GM11168 (cell line): Measurements from ENCODE around the gene ZNF536.

Experiments
- in situ Hi-C: fragments of 300-500 bp; cut with MboI; formaldehyde crosslinking; loops from one replicate; pipeline ENCODE4 v1.12.0; 2022; ENCODE audit warnings: low sequenced_read_pairs; ENCODE audit not compliant: unreplicated experiment

Gene ZNF536

GRCh38 chr19:30549151-30549550 lies 177.0 kb downstream of the ZNF536 start:
- in situ Hi-C loops = no loop called here

- in situ Hi-C loops = no loop called here
Observed at GRCh38 chr19:30551271-30551670, 179.1 kb downstream of the ZNF536 start.

- in situ Hi-C loops = no loop called here
Observed at GRCh38 chr19:30552593-30552992, 180.4 kb downstream of the ZNF536 start.

DNA sequence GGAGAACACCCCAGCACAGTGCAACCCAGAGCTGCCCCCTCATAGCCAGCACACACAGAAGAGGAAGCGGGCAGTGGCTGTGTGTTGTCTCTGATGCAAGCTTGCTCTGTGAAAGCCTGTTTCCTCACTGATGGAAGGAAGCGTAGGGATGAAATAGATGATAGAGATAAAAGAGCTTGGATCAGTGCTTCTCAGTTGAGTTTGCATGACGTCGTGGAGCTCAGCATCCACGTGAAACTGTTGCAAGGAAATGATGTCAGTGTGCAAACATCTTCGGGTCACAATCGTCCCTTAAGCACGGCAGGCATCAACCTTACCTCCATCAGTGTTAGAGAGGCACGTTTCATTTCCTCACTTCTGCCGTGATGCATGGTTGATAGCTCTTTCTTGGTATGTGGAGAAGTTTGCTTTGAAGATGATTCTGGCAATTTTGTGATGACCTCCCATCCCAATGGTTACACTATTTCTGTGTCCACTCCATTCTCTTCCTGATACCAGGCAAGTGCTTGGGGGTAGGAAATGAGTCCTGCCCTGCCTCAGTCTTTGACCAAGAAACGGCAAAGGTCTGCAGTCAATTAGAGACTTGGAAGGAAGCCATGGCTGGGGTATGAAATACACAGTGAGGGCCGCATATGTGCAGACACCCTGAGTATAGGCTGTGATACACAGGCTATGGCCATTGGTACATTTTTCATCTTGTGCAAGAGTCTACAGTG lies 183.0 kb downstream of the ZNF536 start:
- in situ Hi-C loops = no loop called here

DNA sequence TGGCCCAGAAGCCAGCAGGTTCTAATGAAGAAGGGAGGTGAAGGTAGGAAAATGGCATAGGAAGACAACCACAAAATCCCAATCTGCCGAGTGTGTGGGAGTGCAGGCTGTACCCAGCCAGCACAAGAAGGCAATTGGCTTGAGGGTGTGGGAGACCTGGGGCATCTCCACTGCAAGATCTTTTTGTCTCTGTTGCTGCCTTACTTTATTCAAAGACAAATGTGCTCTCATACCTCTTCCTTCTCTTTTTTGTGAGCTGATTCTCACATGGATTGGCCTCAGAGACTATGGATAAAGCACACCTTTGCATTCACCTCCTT lies 183.6 kb downstream of the ZNF536 start:
- in situ Hi-C loops = no loop called here

GRCh38 chr19:30556230-30556711 lies 184.1 kb downstream of the ZNF536 start:
- in situ Hi-C loops = no loop called here

- in situ Hi-C loops = no loop called here
Observed at GRCh38 chr19:30557212-30557611, 185.0 kb downstream of the ZNF536 start.

- in situ Hi-C loops = no loop called here
Observed at GRCh38 chr19:30557927-30558557, 185.9 kb downstream of the ZNF536 start.

DNA sequence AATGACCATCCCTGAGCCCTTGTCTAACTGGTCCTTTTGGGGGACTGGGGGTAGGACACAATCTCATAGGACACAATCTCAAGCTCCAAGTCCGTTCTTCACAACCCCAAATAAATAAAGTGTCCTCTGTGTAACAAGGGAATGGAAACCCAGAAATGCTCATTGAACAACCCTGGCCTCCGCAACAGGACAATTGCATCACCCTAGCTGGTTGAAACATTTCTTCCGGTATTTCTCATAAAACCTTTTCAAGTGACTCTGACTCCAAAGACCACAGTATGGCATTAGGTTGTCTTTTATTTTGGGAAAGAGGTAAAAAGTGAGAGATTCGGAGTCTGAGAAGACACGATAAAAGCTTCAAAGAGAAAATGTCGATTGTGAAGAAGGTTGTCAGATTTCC lies 186.6 kb downstream of the ZNF536 start:
- in situ Hi-C loops = no loop called here

DNA sequence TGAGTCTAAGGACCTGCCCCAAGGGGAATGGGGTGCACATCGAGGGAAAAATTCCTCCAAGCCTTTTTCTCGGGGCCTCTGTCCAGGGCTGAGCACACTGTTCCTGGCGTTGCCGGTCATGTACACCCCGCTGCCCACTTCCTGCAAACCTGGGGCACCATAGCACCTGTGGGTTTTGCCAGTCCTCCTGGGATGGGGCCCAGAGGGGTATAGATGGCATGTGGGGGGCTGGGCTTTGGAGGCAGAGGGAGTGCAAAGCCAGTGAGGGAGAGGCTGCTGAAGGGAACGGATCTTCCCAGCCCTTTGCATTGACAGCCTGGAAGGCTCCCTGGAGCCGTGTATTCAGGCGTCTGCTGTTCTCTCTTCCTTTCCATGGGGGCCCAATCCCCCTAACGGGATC lies 187.3 kb downstream of the ZNF536 start:
- in situ Hi-C loops = no loop called here

GRCh38 chr19:30562981-30563380 lies 190.8 kb downstream of the ZNF536 start:
- in situ Hi-C loops = no loop called here

GRCh38 chr19:30563691-30564090 lies 191.5 kb downstream of the ZNF536 start:
- in situ Hi-C loops = no loop called here

GRCh38 chr19:30564551-30565011 lies 192.4 kb downstream of the ZNF536 start:
- in situ Hi-C loops = no loop called here

GRCh38 chr19:30565636-30566035 lies 193.5 kb downstream of the ZNF536 start:
- in situ Hi-C loops = no loop called here

GRCh38 chr19:30566681-30567420 lies 194.7 kb downstream of the ZNF536 start:
- in situ Hi-C loops = no loop called here

GRCh38 chr19:30567536-30568232 lies 195.5 kb downstream of the ZNF536 start:
- in situ Hi-C loops = no loop called here

GRCh38 chr19:30570194-30570593 lies 198.0 kb downstream of the ZNF536 start:
- in situ Hi-C loops = no loop called here

GRCh38 chr19:30577551-30578105 lies 205.4 kb downstream of the ZNF536 start:
- in situ Hi-C loops = no loop called here

DNA sequence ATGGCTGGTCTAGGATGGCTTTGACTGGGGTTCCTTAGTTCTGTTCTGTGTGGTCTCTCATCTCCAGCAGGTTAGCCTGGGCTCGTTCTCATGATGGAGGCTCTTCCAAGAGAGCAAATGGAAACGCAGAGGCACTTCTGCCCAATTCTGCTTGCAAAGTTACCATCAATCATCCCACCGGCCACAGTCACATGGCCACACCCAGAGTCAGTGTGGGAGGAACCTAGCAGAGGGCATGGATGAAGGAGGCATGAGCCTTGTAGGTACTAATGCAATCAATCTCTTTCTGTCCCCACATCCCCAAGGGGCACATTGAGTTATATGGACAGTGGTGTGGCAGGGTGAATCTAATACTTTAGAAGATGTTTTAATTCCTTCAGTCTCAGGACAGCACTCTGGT lies 207.2 kb downstream of the ZNF536 start:
- in situ Hi-C loops = no loop called here

GRCh38 chr19:30580673-30581072 lies 208.5 kb downstream of the ZNF536 start:
- in situ Hi-C loops = no loop called here
